ENCODE results near the gene BPIFB2.

DNA sequence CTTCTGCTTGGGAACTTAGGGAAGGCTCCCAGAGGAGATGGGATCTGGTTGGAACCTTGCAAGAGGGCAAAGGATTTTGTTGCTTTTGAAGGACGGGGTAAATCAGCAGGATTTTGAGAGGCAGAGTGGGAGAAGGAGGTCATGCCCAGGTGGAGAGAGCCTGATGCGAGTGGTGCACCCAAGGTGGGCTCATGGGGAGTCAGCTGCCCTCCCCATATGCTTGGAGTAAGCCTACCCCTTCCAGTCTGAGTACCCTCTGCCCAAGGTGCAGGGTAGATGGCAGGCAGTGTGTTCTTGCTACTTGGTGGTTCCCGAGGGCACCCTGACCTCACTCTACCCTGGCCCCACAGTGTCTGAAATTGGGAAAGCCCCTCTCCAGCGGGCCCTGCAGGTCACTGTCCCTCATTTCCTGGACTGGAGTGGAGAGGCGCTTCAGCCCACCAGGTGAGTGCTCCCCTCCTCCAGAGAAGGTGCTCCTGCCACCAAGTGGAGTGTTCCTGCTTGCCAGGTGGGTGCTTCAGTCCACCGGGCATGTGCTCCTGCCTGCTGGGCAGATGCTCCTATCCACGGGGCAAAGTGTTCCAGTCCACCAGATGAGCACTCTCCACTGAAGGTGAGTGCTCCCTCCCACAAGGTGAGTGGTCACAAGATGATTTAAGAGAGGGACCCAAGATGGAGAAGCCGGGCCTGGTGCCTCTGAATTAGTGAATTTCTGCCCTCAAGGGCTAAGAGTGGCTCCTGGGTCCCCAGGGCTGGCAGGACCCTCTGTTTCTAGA is 3.4 kb downstream of the BPIFB2 start:
- TF ChIP-seq, protein P1, sequence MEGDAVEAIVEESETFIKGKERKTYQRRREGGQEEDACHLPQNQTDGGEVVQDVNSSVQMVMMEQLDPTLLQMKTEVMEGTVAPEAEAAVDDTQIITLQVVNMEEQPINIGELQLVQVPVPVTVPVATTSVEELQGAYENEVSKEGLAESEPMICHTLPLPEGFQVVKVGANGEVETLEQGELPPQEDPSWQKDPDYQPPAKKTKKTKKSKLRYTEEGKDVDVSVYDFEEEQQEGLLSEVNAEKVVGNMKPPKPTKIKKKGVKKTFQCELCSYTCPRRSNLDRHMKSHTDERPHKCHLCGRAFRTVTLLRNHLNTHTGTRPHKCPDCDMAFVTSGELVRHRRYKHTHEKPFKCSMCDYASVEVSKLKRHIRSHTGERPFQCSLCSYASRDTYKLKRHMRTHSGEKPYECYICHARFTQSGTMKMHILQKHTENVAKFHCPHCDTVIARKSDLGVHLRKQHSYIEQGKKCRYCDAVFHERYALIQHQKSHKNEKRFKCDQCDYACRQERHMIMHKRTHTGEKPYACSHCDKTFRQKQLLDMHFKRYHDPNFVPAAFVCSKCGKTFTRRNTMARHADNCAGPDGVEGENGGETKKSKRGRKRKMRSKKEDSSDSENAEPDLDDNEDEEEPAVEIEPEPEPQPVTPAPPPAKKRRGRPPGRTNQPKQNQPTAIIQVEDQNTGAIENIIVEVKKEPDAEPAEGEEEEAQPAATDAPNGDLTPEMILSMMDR (IDR thresholded peaks at IDR 0.05), result no peak
- TF ChIP-seq REST (IDR thresholded peaks at IDR 0.05; ENCODE audit: insufficient read depth in 1 of 2, low read depth in 2 of 2, low read length in 1 of 2) (no peak), SIN3A (IDR thresholded peaks at IDR 0.05; ENCODE audit: borderline replicate concordance, insufficient read depth, low read depth, low read length) (no peak), POLR2AphosphoS5 (IDR thresholded peaks at IDR 0.05; ENCODE audit: low read depth, low read length) (no peak), TCF7L2 (IDR thresholded peaks at IDR 0.05; ENCODE audit: low read depth, low read length) (no peak)

All from Panc1 (cell line).